HepG2 (cell line): Measurements from ENCODE around the gene DDRGK1. TPM values are rescaled to one million over a fixed set of nuclear protein-coding genes. Genes with fewer than 3 reads are reported as not detected.

Experiments used
- AHR ChIP-seq: IDR thresholded peaks from 2 replicates; pipeline ENCODE4 v1.6.1; 2018; ENCODE audit warnings: missing genetic modification reagents, missing compliant biosample characterization
- ARNT2 ChIP-seq: sonication (generic); formaldehyde crosslinking; IDR thresholded peaks from 2 replicates; pipeline ENCODE4 v1.8.0; 2022; ENCODE audit warnings: mild to moderate bottlenecking, low read depth, missing genetic modification reagents, moderate library complexity
- HMGXB3 ChIP-seq: sonication (generic); formaldehyde crosslinking; IDR thresholded peaks from 2 replicates; pipeline ENCODE4 v1.4.0; 2020; ENCODE audit warnings: missing genetic modification reagents, borderline replicate concordance
- PAXIP1 ChIP-seq: sonication (generic); formaldehyde crosslinking; conservative IDR thresholded peaks from 2 replicates; pipeline ENCODE4 v1.4.0; 2020; ENCODE audit warnings: mild to moderate bottlenecking, missing genetic modification reagents, moderate library complexity
- SIX4 ChIP-seq: sonication (generic); formaldehyde crosslinking; IDR thresholded peaks from 2 replicates; pipeline ENCODE4 v1.4.0; 2020; ENCODE audit warnings: missing genetic modification reagents
- SP5 ChIP-seq: IDR thresholded peaks from 2 replicates; pipeline ENCODE4 v1.6.1; 2016; ENCODE audit warnings: low read depth, borderline replicate concordance
- ZBTB38 ChIP-seq: sonication (generic); formaldehyde crosslinking; IDR thresholded peaks from 2 replicates; pipeline ENCODE4 v1.5.1; 2020; ENCODE audit warnings: mild to moderate bottlenecking, missing genetic modification reagents
- ZKSCAN1 ChIP-seq: fragments of 150-350 bp; IDR thresholded peaks from 2 replicates; pipeline ENCODE4 v1.6.1; 2014; ENCODE audit warnings: low read length
- ZNF407 ChIP-seq: sonication (generic); formaldehyde crosslinking; IDR thresholded peaks from one replicate; pipeline ENCODE4 v1.5.1; 2020; ENCODE audit warnings: mild to moderate bottlenecking, missing genetic modification reagents; ENCODE audit errors: not compliant biosample characterization
- ZNF83 ChIP-seq: sonication (generic); formaldehyde crosslinking; IDR thresholded peaks from 2 replicates; pipeline ENCODE4 v1.4.0; 2020; ENCODE audit warnings: missing genetic modification reagents, mild to moderate bottlenecking, borderline replicate concordance
- polyA plus RNA-seq, 8 experiments: library from polyadenylated mRNA; depleted of rRNA in 3 of 8; stranded (reverse) in 7 of 8; unstranded in 1 of 8; fragments of >200 nt; fragmentation: Illumina TruSeq in 4 of 8; extraction: Trizol in 4 of 8; gene quantifications; 2 replicates each; pipeline versions ENCODE4 v1.2.1 to v1.2.3, GENCODE V29; 2011 to 2016; ENCODE audit warnings: low read depth in 4 of 8, missing spikeins in 1 of 8, mixed read lengths in 1 of 8; ENCODE audit not compliant: insufficient read depth in 1 of 8
- total RNA-seq, 5 experiments: library from RNA; depleted of rRNA; stranded (reverse); fragments of >200 nt; fragmentation: Illumina TruSeq; extraction: Trizol; gene quantifications; 2 replicates each; pipeline ENCODE4 v1.2.3, GENCODE V29; 2016; ENCODE audit warnings: low read depth in 1 of 5

Gene DDRGK1
- total and polyA plus RNA-seq, 2 of the 13 experiments (the other 11 are each of a cell fraction or from before 2014, with no cell fraction given): 96.7 to 149 TPM

- TF ChIP-seq ARNT2 (CRISPR knock-in tag) (peak; percentile 44; the same call in 1 of the 2 replicates), ZNF83 (peak; percentile 18; the same call in 1 of the 2 replicates), AHR (CRISPR knock-in tag) (peak; percentile 35; the same call in 1 of the 2 replicates), HMGXB3 (CRISPR knock-in tag) (peak; percentile 79), ZKSCAN1 (no peak), SP5 (CRISPR knock-in tag) (peak; percentile 86), PAXIP1 (CRISPR knock-in tag) (peak; percentile 92), SIX4 (no peak), ZBTB38 (CRISPR knock-in tag) (peak; percentile 94), ZNF407 (no peak)
These were observed 20.4 kb upstream of the DDRGK1 start (continued) for GRCh38 chr20:3224681-3225421.
